ENCODE results near the gene IL20RA. TPM values are rescaled to one million over a fixed set of nuclear protein-coding genes. Genes with fewer than 3 reads are reported as not detected.
A peak's percentile ranks its signal among the peaks of the same experiment; 100 is the strongest.

Gene IL20RA
- total RNA-seq, 1 donor from 2014 or later, result 0.60 TPM

DNA sequence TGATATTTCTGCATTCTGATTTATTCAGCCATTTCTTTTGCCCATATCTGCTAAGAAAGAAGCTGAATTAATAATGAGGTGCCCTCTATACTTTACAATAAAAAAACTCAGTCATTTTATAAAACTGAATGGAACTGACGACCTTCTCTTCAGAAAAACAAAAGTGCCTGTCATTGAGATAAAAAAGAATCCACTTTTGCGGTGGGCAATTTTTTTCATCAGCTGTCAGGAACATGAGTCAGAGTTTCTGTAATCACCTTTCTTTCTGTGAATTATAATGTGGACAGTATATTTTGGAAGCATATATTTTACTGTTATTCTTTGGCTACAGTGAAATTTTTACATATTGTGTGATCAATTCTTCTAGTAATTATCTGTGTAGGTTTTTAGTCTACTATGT is 33.4 kb downstream of the IL20RA start:
- no peak for DNase-seq (ENCODE audit: low spot score)
- ATAC-seq, result no peak

DNA sequence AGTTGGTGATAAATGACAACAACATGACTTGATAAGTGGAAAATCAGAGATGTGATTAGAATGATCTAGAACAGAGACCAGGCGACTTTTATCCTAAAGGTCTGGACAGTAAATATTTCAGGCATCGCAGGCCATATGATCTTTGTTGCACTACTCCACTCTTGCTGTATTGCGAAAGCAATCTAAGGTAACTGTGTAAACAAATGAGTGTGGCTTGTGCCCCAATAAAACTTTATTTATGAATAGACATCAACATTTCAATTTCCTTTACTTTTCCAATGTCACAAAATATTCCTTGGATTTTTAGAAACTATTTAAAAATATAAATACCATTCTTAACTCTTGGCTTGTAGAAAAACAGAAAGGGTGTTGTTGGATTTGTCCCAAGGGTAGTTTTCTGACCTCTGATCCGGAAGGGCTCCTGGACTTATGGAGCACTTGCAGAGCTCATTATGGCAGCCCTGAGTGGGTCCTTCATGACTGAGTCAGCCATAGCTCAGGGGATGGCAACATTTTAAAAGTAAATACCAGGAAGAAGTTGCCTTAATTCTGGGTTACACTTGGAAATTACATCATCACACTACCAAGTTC is 34.5 kb downstream of the IL20RA start:
- no peak for DNase-seq (ENCODE audit: low spot score)
- no peak for ATAC-seq

DNA sequence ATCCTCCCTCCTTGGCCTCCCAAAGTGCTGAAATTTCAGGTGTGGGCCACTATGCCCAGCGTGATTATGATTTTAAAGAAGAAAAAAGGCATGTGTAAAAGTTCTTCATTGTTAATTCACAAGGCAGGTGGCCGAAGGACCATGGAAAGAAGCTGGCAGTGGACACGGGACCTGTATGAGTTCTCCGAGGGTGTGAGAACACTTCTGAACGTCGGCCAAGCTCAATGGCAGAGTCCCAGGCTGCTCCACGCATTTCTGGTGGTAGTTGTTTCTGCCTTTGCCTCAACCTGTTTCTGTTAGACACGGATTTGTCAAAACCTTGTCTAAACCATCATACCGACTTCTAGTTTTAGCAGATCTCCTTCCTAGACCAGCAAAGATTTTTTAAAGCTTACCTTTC is 36.6 kb downstream of the IL20RA start:
- ATAC-seq, result no peak

DNA sequence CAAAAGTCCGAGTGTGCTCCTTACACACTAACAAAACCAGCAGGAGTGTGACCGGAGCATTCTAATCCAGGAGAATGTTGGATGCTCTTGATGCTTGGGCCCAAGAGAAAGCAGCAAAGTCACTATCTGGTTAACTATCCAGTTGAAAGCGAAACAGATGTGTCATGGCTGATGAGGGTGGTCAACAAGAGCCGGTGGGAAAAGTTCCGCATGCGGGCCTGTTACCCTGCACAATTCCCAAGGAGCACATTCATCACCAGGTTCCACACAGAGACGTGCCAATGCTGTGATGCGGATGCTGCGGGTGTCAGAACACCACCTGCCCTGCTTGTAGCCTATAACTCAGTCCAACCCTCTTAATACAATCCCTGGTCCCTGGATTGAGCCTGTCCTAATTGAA is 38.7 kb downstream of the IL20RA start:
- ATAC-seq, result no peak
- DNase-seq (ENCODE audit: low spot score), result no peak

More for the DNA sequence above, 36.6 kb downstream of the IL20RA start:
- no peak for DNase-seq (ENCODE audit: low spot score)

DNA sequence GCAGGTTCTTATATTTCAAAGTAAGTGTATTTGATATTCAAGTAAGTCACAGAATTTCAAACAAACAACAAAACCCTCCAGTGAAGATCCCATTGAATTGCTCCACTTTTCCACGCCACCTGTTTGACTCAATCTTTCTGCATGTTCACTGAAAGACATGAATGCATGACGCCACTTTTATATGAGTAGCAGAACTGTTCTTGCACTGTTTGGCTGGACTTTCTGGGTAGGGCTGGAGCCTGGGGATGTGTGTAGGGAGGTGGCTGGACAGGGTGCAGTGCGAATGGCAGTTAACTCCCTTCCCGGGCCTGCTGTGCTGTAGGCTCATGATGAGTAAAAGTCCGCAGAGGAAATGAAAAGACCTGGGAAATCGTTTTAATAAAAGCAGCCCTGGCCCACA is 39.7 kb downstream of the IL20RA start:
- no peak for ATAC-seq
- no peak for DNase-seq (ENCODE audit: low spot score)

DNA sequence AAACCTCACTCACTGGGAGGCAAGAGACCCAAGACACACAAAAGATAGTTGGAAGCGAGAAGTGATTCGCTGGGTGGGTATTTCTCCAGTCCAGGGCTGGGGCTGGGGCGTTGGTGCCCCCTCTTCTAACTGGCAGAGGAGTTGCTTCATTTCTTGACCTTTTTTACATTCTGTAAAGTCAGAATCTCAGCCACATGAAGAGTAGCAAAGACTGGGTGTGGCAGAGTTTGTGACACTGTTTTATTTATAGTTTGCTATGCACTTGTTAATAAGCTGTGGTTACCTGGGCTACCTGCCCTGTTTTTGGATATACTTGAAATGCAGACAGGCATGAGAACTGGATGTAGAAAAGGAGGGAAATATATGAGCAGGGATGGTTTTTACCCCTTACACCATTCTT is 42.3 kb downstream of the IL20RA start:
- DNase-seq (ENCODE audit: low spot score) (no peak), ATAC-seq (no peak)

DNA sequence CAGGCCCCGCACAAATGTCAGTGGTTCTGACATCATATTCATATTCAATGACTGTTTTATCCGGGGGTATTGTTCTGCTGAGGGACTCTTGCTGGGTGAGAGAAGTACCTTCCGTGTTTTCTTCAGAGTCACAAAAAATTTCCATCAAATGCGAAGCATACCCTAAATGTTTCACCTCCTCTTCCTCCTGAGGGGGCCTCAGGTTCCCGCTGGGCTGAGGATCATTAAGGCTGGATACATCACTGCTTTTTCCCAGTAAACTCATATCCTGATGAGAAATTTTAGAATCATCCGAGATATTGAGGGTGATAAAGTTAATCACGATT is 42.8 kb downstream of the IL20RA start:
- no peak for ATAC-seq

DNA sequence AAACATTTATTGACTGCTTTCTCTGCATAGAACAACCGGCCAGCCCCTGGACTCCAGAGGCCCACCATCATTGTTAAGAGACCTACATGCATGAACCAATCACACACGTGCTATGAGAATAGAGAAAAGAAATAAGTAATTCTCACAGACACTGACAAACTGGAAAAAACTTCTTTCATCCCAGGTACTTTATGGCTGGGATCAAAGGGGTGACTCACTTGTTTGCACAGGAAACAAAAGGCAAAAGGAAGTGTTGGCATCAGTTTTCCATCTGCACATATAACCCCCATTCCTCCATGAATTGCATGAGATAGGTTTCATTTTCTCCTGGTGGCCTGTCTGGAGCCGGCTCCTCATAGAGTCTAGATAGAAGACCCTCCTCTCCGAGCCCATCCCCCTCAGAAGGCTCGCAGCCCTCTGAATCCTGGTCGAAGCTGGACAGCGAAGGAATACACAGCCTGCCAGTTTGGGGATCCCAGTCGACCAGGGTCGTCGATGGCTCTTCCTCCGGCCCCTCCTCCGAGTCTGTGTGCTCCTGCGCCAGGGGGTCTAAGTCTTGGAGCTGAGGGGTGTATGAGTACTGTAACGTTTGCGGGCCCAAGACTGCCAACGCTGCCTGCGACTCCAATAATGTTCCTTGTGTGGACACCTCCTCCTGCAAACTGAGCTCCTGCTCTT is 43.3 kb downstream of the IL20RA start:
- DNase-seq (ENCODE audit: low spot score), result no peak
- ATAC-seq, result no peak

More for the DNA sequence above, 42.8 kb downstream of the IL20RA start:
- no peak for DNase-seq (ENCODE audit: low spot score)

DNA sequence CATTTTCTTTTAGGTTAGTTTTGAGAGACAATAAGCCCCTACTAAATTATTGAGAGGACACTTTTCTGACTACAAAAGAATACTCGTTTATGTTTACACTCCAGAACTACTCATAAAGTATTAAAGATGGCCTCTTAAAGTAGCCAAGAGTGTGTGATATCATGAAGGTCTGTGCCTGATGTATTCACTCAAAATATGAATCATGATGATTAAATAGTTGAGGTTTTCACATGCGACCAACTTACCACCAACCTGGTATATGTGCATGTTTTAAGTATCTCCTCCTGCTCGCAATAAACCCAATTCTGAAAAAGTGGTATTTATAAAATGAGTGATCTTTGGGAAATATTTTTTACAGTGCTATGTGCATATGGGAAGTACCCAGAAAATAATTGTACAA is 43.9 kb downstream of the IL20RA start:
- DNase-seq (ENCODE audit: low spot score) (no peak), ATAC-seq (no peak)

DNA sequence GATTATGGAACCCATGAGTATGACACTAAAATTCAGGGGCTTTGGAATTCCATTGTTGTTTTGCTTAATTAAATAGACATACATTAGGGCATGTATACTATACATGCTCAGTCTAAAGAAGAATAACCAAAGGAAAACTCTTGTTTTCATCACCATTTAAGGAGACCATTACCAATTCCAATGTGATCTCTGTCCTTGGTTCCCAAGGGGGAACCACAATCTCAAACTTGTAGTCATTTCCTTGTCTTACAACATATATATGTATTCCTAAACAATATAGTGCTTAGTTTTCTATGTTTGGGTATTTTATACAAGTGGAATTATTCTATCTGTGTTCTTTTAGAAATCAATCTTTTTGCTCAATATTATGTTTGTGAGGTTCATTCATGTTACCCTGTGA is 49.2 kb downstream of the IL20RA start:
- ATAC-seq, result no peak
- DNase-seq (ENCODE audit: low spot score), result no peak

DNA sequence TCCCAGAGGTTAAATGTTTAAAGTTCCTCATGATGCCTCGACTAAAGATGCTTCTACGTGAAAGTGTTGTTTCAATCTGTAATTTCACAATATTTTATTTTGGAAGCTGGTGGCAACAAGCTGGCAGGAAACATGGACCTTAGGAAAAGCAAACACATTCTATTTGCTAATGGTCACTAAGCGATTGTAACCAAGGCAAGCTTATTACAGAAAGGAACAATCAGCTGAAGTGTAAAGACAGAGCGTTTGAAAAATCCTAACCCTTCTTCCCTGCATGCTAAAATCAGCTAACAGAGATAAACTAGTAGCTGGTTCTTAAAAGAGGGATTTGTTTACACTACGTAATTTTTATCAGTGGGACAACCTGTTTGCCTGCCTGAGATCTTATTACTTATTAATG is 50.0 kb downstream of the IL20RA start:
- ATAC-seq (peak; percentile 89), DNase-seq (ENCODE audit: low spot score) (no peak)

DNA sequence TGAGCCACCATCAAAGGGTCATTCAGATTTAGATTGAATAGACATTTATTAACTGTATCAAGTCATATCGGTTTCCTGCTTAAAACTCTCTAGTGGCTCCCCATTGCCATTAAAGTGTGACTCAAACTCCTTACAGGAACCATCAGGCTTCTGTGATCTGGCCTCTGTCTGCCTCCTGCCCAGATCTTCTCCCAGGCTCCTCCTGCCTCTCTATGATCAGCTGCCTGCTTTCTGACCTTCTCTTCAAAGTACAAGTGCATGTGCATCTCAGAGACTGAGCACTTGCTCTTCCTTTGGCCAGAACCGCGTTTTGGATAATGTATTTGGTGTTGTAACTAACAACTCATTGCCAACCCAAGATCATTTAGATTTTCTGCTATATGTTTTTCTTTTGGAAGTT is 52.7 kb downstream of the IL20RA start:
- ATAC-seq (no peak), DNase-seq (ENCODE audit: low spot score) (no peak)

DNA sequence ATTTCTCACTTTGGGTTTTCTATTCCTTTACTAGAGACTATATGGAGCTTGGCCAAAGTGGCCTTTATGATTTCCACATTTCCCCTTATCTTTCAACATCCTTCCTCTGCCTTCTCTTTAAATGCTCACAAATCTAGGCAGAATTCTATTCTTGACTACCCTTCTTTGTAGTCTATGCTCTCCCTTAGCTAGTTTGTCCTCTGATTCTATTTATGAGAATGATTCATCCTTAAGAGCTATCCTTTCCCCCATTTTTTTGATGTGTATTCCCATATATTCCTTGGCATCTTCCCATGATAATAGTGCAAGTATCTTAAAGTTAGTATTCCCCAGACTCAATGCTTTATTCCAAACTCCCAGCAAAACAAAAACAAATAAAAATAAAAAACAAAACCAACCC is 53.1 kb downstream of the IL20RA start:
- no peak for DNase-seq (ENCODE audit: low spot score)
- no peak for ATAC-seq

DNA sequence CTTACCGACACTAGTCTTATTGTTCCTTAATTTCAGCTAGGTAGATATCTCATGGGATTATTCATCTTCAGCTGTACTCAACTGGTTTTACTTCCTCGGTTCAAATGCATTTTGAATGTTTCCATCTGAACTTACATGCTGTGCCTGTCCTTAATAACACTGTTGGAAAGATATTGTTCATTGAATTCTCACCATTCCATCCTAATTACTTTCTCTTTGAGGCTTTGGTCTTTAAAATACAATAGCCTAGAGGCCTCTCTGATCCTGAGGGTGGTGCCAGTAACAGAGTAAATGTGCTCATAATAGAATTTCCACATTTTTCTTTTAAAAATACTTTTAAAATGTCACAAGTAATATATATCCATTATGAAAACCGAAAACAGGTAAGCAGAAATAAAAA is 54.0 kb downstream of the IL20RA start:
- no peak for DNase-seq (ENCODE audit: low spot score)

DNA sequence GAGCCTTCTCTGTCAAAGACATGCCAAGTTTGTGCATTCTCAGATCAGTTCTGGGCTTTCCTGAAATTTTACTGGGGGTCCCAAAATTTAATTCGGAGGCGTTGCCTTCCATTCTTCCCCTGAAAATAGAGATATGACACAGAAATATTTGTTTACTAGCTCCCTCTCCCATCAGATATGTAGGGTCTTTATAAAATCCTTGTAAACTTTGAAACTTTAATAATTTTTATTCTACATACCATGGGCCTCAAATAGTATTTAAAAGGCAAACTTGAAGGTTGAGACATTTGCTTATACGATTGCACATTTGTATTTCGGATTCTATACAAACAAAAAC is 54.6 kb downstream of the IL20RA start:
- ATAC-seq (no peak), DNase-seq (ENCODE audit: low spot score) (no peak)

More for the DNA sequence above, 54.0 kb downstream of the IL20RA start:
- no peak for ATAC-seq

DNA sequence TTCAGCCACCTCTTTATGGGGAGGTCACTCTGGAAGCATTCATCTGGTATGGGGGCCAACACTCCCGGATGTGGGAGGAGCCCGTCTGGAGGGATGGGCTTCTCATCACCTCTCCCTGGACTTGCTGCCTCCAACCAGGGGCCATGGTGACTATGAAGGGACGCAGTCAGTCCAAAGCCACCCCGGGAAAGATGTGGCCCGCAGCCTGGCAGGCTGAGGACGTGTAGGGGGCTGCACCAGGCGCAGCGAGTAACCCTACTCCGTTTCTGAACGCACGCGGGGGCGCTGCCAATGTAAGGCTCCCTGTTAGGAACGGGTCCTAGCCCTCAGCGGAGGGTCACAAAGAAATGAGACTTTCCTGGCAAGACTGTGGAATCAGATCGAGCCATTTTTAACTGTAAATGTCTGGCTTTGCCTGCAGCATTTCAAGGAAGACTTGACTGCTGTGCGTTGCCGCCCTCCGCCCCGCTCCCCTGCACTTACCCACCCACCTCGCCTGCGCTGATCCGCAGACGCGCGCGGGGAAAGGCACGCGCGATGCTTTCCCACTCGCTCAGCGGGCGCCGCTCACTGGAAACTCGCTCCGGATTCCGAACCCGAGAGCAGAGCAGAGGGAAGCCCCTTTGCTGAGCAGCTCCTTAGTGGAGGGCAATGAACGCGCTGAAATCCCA is 55.1 kb downstream of the IL20RA start:
- no peak for DNase-seq (ENCODE audit: low spot score)
- no peak for ATAC-seq

DNA sequence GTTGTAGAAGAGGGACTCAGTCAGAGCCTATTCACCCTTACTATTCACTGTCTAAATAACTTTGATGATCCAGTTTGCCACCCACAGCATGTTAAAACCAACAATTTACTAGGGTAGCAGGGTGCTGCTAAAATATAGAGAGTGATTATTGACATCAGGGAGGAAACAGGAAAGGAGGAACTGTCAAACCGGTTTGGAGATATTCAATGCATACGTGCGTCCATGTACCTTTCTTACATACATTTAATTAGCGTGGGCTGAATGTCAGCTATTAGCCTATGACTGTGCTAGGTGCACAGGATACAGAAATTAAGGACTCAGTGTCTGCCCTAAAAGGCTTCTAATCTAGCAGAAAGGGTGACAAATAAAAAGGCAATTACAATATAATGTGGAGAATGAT is 57.2 kb downstream of the IL20RA start:
- DNase-seq (ENCODE audit: low spot score) (no peak), ATAC-seq (no peak)

DNA sequence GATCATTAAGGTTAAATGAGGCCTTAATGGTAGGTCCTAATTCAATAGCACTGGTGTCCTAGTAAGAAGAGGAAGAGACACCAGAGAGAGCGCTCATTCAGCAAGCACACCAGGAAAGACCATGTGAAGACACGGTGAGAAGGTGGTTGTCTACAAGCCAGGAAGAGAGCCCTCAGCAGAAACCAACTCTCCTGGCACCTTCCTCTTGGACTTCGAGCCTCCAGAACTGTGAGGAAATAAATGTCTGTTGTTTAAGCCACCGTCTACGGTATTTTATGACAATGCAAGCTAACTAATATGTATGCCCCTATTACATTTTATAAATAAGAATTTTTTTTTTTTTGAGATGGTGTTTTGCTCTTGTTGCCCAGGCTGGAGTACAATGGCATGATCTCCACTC is 59.3 kb downstream of the IL20RA start:
- ATAC-seq, result no peak
- no peak for DNase-seq (ENCODE audit: low spot score)

DNA sequence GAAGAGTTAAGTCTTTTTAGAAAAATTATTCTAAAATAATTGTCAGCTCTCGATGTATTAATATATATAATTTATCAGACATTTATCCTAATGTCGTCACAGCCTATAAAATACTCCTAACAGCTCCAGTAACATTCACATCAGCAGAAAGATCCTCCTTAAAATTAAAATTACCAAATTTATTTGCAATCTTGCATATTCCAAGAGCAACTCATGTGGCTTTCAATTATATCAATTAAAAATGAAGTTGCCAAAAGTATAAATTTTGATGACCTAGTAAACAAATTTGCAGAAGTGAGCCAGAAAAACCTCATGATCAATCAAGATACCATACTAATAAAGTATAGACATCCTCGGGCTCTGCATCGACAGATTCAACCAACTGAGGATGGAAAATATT is 60.2 kb downstream of the IL20RA start:
- no peak for ATAC-seq

DNA sequence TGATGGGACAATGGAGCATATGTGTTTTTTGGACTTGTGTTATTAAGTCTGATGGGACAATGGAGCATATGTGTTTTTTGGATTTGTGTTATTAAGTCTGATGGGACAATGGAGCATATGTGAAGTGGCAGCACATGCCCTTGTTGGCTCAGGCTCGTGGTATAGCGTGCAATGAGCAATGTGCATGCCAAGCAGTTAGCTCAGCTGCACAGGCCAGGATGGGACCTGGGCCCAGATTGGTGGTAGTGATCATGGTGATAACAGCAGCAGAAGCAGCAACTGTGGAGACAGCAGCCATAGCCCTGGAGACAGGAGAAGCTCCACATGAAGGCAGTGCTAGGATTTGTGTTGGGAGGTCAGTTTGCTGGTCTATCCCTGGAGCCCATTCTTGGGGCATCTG is 61.1 kb downstream of the IL20RA start:
- DNase-seq (ENCODE audit: low spot score) (no peak), ATAC-seq (no peak)

More for the DNA sequence above, 60.2 kb downstream of the IL20RA start:
- no peak for DNase-seq (ENCODE audit: low spot score)

DNA sequence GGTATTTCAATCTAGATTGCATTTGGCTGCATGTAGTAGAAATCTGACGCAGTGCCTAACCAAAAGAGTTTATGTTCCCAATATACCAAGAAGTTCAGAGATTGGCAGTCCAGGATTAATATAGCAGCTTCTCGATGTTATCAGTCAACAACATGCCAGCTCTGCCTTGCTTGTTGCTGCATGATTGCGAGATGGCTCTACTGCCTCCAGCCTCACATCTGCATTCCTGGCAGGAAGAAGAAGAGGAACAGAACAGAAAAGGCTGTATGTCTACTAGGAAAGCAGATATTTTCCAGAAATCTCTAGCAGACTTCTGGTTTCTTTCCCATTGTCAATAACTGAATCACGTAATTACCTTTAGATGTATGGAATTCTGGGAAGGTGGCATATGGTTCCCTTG is 61.8 kb downstream of the IL20RA start:
- no peak for ATAC-seq
- no peak for DNase-seq (ENCODE audit: low spot score)

DNA sequence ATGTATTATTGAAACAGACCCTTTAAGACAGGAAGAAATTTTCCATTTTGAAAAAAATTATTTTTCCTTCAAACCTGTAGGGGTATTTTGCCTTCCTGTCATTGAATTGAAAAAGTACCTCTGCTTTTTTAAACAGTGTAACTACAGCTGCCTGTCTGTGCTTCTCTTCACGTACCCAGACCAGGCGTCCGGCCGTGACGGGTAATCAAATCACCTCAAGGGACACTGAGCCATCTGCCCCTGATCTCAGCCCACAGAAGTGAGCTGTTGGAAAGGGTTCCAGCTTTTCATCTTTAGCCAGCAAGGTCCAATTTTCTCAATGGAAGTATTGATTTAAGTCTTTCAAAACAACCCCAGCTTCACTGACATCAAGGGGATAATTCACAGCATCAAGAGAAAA is 64.7 kb downstream of the IL20RA start:
- DNase-seq (ENCODE audit: low spot score), result no peak

DNA sequence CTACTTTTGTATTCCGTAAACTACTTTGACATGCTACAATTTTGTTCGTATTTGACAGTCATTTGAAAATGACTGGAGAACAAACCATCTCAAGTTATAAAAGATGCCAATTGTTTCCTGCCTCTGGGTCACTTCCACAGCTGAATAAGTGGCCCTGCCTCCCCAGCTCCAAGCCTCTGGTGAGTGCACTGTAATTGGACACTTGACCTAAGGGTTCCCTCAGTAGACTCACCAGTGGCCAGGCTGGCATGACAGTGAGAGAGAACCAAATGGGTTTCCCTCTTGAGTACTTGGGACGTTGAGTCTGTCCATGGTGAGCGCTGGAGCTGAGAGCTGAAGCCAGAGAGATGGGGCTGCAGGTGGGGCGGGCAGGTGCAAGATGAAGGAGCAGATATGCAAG is 65.6 kb downstream of the IL20RA start:
- ATAC-seq (no peak), DNase-seq (ENCODE audit: low spot score) (no peak)

More for the DNA sequence above, 64.7 kb downstream of the IL20RA start:
- ATAC-seq, result no peak
